Nucleus accumbens (tissue), 56 donors: Measurements from ENCODE around the gene SPOCD1.

Source experiments
- DNase-seq, 56 donors: peaks; one replicate each; lab custom pipeline; 2025; lab: John Stamatoyannopoulos, UW

SPOCD1 gene

DNA sequence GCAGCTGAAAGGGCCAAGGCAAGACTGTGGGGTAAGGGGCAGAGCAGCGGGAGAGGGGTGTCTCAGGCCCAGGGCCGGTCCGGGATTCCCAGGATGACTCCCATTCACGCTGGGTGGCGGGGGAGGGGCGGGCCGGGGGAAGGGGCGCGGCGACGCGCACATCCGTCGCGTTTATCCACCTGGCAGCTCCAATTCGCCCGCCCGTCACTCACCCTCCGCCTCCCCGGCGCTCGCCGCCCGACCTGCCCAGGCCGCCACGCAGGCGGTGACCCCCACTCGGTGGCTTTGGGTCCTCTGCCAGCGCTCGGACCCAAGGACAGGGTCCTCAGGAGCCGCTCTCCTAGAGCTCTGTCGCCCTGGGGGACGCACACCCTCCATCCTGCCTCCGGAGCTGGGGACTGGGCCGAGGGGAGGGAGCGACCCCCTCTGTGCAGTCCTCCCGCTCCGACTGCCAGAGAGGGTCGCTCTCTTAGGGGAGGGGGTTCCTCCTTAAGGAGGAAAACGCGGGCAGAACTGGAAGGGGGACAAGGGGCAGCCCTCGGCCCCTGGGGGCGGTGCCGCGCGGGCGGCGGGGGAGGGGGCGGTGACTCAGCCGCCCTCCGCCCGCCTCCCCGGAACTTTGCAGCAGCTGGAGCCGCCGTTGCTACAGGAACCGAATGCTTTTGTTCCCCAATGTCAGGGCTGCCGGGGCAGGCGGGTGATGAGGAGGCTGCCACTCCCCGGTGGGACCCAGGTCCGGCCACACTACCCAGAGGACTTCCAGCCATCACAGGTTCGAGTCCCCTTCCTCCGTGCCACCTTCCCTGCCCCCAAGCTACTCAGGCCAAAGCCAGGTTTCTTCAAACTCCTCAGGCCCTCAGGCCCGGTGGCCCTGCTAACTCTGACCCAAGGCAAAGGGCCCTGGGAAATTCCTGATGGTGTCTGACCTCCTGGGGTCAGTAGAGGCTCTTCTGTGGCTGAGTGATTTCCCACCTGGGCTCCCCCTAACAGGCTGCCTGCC, 55.1 kb downstream of the SPOCD1 start:
- peak in 44 of 56 donors; percentile 21 to 74 (median 44) for DNase-seq

- no peak for DNase-seq
Measured at GRCh38 chr1:31759298-31760023, 56.4 kb downstream of the SPOCD1 start.

- no peak for DNase-seq
Measured at GRCh38 chr1:31758823-31759222, 57.0 kb downstream of the SPOCD1 start.

GRCh38 chr1:31757989-31758388, 57.8 kb downstream of the SPOCD1 start:
- no peak for DNase-seq

DNA sequence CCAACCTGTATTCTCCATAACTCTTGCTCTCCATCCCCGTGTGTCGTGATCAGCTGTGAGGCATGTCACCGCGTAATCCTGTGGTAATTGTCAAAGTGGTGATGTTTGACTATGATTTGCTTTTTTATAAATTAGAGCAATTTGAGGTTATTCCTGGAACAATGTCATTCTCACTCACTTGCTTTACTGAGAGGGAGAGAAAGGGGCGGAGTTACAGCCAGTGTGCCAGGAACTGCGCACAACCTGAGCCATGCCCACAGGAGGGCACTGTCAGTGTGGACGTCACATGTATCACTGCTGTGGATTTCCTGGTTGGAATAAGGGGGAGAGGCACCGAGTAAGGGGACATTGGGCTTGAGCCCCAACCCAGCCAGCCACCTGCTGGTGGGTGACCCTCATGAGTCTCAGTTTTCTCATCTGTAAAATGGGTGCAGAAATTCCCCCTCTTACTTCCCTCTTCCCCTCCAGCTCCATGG, 58.6 kb downstream of the SPOCD1 start:
- DNase-seq = peak in 22 of 56 donors; percentile 12 to 72 (median 46)

- no peak for DNase-seq
Measured at GRCh38 chr1:31756578-31756977, 59.2 kb downstream of the SPOCD1 start.

DNA sequence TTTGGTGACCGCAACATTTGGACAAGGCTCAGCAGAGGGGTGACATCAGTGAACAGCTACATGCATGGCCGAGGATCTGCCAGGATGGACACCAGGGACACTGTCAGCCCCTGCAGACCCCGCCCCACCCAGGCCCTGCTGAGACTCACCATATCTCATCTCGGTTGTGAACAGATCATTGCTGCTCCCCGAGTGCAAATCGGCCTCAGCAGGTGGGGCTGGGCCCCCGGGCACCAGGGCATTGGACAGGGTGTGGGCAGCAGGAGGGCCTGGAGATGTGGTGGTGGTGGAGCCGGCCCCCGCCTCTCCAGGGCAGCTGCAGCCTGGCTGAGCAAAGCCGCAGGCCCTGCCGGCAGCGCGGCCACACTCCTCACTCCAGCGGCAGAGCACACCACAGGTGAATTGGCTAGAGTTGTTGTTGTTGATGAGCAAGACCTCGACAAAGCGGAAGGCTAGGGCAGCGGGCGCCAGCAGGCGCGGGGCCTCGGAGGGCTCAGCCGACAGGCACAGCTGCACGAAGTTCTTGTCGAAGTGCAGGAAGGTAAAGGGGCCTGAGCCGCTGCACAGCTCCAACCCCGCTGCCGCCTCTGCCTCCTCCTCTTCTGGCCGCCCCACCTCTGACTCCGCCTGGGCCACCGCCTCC, 59.9 kb downstream of the SPOCD1 start:
- DNase-seq = no peak

GRCh38 chr1:31755197-31755611, 60.6 kb downstream of the SPOCD1 start:
- DNase-seq = peak in 5 of 56 donors; percentile 16 to 25 (median 23)

GRCh38 chr1:31754397-31754796, 61.4 kb downstream of the SPOCD1 start:
- DNase-seq = peak in 1 of 56 donors; percentile 62

DNA sequence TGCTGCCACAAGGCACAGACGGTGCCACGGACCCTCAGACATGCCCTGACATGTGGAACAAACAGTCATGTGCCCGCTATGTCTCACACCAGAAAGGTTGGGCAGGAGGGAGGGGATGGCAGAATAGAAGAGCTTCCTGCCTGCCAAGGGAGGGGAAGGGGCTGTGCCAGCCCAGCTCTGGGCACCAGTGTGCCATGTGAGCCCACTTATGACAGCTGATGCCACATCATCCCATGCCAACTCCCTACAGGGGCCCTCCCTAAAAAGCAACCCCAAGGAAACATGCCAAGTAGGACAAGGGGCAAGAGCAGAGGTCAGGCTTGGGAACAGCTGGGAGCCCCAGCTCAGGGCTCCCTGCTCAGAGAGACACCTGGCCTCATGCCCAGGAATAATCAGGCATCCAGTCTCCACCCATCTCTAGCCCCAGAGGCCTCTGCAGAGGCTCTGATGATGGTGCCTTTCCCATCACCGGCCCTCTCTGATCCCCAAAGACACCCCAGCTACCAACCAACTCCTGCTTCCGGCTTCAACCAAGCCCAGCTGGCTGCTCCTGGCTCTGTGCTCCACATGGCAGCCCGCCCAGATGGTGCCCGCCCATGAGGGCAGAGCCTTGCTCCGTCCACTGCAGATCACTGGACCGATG, 62.0 kb downstream of the SPOCD1 start:
- DNase-seq = peak in 55 of 56 donors; percentile 34 to 94 (median 86)

- peak in 34 of 56 donors; percentile 9 to 67 (median 40) for DNase-seq
Measured at GRCh38 chr1:31752952-31753475, 62.8 kb downstream of the SPOCD1 start.

- DNase-seq = no peak
Measured at GRCh38 chr1:31752258-31752657, 63.6 kb downstream of the SPOCD1 start.

DNA sequence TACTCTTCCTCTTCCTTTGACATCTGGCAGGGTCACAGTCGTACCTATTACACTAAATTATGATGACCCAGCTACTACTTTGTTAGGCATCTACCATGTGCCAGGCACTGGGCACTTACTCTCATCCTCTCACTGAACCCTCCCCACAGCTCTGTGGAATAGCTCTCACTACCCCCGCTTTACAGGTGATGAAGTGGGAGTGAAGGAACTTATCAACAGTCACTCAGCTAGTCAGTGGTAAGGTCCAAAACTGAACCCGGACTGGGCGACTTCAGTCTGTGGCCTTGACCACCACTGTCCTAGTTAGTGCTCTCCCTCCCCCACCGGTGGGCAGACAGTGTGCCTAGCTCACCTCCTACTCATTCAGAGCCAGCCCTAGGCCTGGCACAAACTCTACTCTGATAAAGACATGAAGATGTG, 64.0 kb downstream of the SPOCD1 start:
- DNase-seq = peak in 1 of 56 donors; percentile 6

- DNase-seq = no peak
Measured at GRCh38 chr1:31750858-31751510, 64.8 kb downstream of the SPOCD1 start.

DNA sequence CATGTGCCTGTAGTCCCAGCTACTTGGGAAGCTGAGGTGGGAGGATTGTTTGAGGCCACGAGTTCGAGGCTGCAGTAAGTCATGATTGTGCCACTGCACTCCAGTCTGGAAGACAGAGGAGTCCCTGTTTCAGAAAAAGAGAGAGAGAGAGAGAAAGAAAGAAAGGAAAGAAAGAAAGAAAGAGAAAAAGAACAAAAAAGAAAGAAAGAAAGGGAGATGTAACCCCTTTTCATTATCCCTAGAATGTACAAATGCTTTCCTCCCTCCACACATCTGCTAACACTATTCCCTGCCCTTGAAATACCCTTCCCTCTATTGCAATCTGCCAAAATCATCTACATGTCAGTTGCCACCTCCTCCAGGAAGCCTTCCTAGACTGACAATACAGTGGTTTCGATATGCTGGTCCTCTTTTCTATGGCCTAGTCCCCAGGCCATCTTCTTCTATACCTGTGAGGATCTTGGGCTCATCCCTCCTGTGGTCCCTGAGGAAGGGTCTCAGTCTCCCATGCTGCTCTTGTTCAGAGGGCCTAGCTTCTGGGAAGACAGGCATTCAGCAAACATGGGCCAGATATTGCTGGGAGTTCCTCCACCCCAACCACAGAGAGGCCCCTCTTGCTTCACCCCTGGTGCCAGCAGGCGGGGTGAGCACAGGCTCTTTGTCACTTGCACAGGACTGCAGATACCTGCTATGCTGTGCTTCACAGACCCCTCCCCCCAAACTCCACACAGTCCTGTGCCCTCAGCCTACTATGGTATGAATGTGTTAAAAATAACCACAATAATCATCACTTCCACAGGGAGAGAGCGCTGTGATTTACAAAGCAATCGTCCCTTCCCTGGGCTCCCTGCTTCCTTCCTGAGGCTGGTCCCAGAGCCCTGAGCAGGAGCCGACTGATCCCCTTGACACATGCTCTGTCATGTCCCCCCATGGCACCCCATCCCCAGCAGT, 65.8 kb downstream of the SPOCD1 start:
- no peak for DNase-seq

DNA sequence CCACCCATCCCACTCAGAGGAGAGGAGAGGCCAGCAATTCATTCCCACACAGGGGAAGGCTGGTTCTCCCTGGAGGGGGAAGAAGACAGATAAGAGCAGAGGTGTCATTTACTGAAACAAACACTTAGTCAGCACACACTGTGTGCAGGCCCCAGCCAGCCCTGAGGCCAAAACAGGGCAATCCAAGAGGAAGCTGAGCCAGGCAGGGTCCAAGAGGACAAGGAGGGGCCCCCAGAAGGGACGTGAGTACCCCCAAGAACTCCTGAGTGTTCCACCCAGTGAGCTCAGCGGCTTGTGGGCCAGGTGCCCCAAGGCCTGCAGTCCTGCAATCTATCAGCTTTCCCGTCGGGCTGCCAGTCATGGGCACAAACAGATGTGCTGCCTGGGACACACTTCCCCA, 67.5 kb downstream of the SPOCD1 start:
- DNase-seq = no peak

GRCh38 chr1:31747304-31747703, 68.5 kb downstream of the SPOCD1 start:
- DNase-seq = no peak

GRCh38 chr1:31746687-31747086, 69.1 kb downstream of the SPOCD1 start:
- DNase-seq = no peak
